Neutrophil (primary cell): Measurements from ENCODE around the gene LAMTOR3.

Source experiments
- H3K27ac ChIP-seq: fragments of 200-600 bp; sonication (generic); 2 replicates; pipeline ENCODE4 v1.5.1; 2016; ENCODE audit warnings: mild to moderate bottlenecking, moderate library complexity
- H3K27me3 ChIP-seq: fragments of 200-600 bp; sonication (generic); 2 replicates; pipeline ENCODE4 v1.6.0; 2016; ENCODE audit warnings: mild to moderate bottlenecking
- H3K36me3 ChIP-seq: fragments of 200-600 bp; sonication (generic); 2 replicates; pipeline ENCODE4 v1.5.1; 2017
- H3K4me1 ChIP-seq, 2 experiments: fragments of 200-600 bp in 1 of 2; sonication (generic) in 1 of 2; 1 replicate in 1 of 2; 2 replicates in 1 of 2; pipeline versions ENCODE4 v1.5.1 to v1.6.1; 2013 to 2016; ENCODE audit warnings: low read depth in 1 of 2, low read length in 1 of 2, mild to moderate bottlenecking in 1 of 2, moderate library complexity in 1 of 2; ENCODE audit not compliant: control insufficient read depth in 1 of 2, insufficient read depth in 1 of 2
- H3K4me3 ChIP-seq, 2 experiments: fragments of 200-600 bp in 1 of 2; sonication (generic) in 1 of 2; 1 replicate in 1 of 2; 2 replicates in 1 of 2; pipeline ENCODE4 v1.5.1; 2013 to 2016; ENCODE audit warnings: low read depth in 1 of 2, low read length in 1 of 2, mild to moderate bottlenecking in 1 of 2, moderate library complexity in 1 of 2
- H3K9me3 ChIP-seq: fragments of 200-600 bp; sonication (generic); 2 replicates; pipeline ENCODE4 v1.5.1; 2016
- CTCF ChIP-seq: fragments of 200-600 bp; sonication (generic); IDR thresholded peaks from 2 replicates; pipeline ENCODE4 v1.5.1; 2016; ENCODE audit warnings: antibody characterized with exemption

LAMTOR3 gene

GRCh38 chr4:99918656-99919055 is 24.4 kb upstream of the LAMTOR3 start:
- H3K27ac ChIP-seq, result no peak overlapping the region
- TF ChIP-seq CTCF, result no peak
- H3K27me3 ChIP-seq, result no peaks in the 10 kb centered on the region
- H3K4me3 ChIP-seq, result no peak overlapping the region
- H3K36me3 ChIP-seq, result peaks cover 25% of the 10 kb centered on the region
- no peaks in the 10 kb centered on the region for H3K4me1 ChIP-seq
- H3K9me3 ChIP-seq, result no peaks in the 10 kb centered on the region

GRCh38 chr4:99917575-99917974 is 23.3 kb upstream of the LAMTOR3 start:
- peaks cover 20% of the 10 kb centered on the region for H3K36me3 ChIP-seq
- H3K27me3 ChIP-seq, result no peaks in the 10 kb centered on the region
- TF ChIP-seq CTCF, result no peak
- no peak overlapping the region for H3K4me3 ChIP-seq
- H3K27ac ChIP-seq, result no peak overlapping the region
- H3K4me1 ChIP-seq, result no peaks in the 10 kb centered on the region
- H3K9me3 ChIP-seq, result no peaks in the 10 kb centered on the region

GRCh38 chr4:99915449-99915848 is 21.2 kb upstream of the LAMTOR3 start:
- no peaks in the 10 kb centered on the region for H3K4me1 ChIP-seq
- H3K27ac ChIP-seq, result no peak overlapping the region
- H3K9me3 ChIP-seq, result no peaks in the 10 kb centered on the region
- H3K36me3 ChIP-seq, result peaks cover 8% of the 10 kb centered on the region
- H3K4me3 ChIP-seq, result no peak overlapping the region
- no peaks in the 10 kb centered on the region for H3K27me3 ChIP-seq
- TF ChIP-seq CTCF, result no peak

- Histone ChIP-seq H3K36me3 (peaks cover 10% of the 10 kb centered on the region), H3K4me3 (peak overlapping the region; percentile 80), H3K27ac (peak overlapping the region; percentile 98), H3K9me3 (no peaks in the 10 kb centered on the region), H3K4me1 (peaks cover 26 to 40% of the 10 kb centered on the region in 2 experiments), H3K27me3 (no peaks in the 10 kb centered on the region)
- TF ChIP-seq CTCF, result no peak
These were observed 771 bp upstream of the LAMTOR3 start for GRCh38 chr4:99894998-99895397.

GRCh38 chr4:99893839-99894160 is 427 bp downstream of the LAMTOR3 start:
- Histone ChIP-seq H3K36me3 (peaks cover 11% of the 10 kb centered on the region), H3K4me1 (peaks cover 26 to 48% of the 10 kb centered on the region in 2 experiments), H3K27ac (peak overlapping the region; percentile 98), H3K27me3 (no peaks in the 10 kb centered on the region), H3K4me3 (peak overlapping the region; percentile 80), H3K9me3 (no peaks in the 10 kb centered on the region)
- TF ChIP-seq CTCF, result no peak

GRCh38 chr4:99893029-99893428 is 1.2 kb downstream of the LAMTOR3 start:
- peaks cover 26 to 49% of the 10 kb centered on the region in 2 experiments for H3K4me1 ChIP-seq
- no peaks in the 10 kb centered on the region for H3K9me3 ChIP-seq
- H3K27ac ChIP-seq, result peak overlapping the region; percentile 98
- H3K36me3 ChIP-seq, result peaks cover 11% of the 10 kb centered on the region
- H3K4me3 ChIP-seq, result peak overlapping the region; percentile 80
- no peaks in the 10 kb centered on the region for H3K27me3 ChIP-seq
- TF ChIP-seq CTCF, result no peak
